CD4-positive, alpha-beta T cell treated with Interleukin-10 for 1 hour (primary cell): Measurements from ENCODE around the gene SPNS2.

Source experiments
- DNase-seq: peaks from one replicate; pipeline ENCODE4 v3.0.0-alpha.2; 2020

SPNS2 gene

DNA sequence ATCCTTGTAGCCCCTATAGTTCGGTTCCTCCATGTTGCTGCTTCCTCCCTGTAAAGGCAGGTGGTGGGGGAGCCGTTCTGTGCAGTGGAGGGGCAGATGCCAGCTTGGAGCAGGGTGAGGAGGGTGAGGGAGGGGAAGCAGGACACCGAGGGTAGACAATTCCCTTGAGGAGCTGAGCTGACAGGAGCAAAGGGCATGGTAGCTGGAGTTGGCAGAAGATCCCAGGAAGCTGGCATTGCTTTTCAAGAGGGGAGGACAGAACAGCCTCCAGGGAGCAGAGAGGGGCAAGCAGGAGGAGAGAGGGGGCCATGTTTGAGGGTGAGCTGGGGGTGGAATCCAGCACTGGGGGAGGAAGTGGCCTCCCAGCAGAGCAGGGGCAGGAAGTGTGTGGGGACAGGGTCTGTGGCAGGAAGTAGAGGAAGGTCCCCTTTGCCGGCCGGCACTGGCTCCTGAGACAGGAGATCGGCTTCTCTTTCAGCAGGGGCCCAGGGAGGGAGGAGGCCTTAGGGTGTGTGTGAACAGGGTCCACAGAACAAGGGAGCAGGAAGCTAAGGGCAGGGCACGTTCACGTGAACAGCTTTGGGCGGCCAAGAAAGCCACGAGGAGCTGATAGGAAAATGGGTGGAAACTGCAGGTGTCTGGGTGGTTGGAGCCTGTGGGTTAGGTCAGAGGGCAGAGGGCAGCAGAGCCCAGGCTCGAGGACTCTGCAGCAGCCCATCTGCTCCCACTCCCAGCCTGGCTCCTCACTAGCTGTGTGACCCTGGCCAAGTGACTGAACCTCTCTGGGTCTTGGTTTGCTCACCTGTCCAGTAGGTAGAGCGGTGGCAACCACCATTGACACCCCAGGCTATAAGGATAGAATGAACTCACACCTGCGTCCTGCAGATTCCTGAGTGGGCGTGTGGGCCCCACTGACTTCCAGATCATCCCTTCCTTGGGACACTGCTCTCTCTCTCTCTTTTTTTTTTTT lies 17.5 kb upstream of the SPNS2 start:
- DNase-seq: peak; percentile 47

- no peak for DNase-seq
Measured at GRCh38 chr17:4482338-4483011, 16.2 kb upstream of the SPNS2 start.

- no peak for DNase-seq
Measured at GRCh38 chr17:4483012-4483840, 15.5 kb upstream of the SPNS2 start.

- peak; percentile 49 for DNase-seq
Measured at GRCh38 chr17:4485676-4486646, 12.7 kb upstream of the SPNS2 start.

DNA sequence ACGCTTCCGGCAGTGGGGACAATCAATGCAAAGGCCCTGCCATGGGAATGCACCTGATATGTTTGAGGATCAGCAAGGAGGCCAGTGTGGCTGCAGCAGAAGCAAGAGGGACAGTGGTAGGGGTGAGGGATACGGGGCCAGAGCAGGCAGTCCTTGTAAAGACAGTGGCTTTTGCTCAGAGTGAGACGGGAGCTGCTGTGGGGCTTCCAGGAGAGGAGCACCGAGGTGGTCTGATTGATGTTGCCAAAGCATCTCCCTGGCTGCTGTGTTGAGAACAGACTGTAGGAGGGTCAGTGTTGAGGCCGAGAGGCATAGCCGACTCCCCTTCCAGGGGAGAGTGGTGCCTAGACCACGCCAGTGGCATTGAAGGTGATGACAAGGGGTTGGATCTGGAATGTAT lies 11.4 kb upstream of the SPNS2 start:
- no peak for DNase-seq

GRCh38 chr17:4487820-4488716 lies 10.6 kb upstream of the SPNS2 start:
- no peak for DNase-seq

GRCh38 chr17:4488989-4489595 lies 9.6 kb upstream of the SPNS2 start:
- DNase-seq: no peak

DNA sequence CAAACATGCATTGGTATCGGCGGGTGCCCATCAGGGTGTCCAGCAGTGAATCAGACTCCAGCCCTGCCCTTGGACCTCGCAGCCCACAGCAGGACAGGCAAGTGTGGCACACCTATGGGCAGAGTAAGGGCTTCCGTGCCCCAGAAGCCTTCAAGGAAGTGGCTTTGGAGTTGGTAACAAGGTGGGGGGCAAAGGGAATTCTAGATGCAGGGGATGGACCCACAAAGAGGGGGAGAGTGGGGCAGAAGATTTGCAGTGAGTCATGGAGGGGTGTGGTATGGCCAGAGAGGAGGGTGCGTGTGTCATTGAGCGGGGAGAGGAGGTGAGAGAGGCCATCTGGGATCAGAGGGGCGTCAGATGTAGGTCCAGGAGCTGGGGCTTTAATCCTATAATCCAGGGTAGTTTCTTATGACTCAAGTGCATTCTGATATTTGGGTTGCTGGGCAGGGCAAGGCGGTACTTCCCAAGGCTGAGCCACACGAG lies 8.5 kb upstream of the SPNS2 start:
- no peak for DNase-seq

DNA sequence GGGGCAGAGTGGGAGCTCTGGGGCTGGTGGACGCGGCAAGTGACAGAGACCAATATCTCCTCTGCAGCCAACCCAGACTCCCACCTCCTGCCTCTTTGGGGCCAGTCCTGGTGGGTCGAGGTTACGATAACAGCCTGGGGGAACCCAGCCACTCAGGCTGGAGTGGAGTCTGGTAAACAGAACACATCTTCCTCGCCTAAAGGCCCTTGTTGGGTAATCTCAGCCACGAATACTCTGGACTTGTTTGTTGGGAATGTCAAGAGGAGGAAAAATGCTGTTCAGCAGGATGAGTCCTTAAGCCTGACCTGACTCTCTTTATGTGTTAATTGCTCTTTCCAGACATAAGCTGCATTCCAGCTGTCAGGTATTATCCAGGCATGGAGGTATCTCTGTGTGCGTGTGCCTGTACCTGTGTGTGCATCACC lies 8.0 kb upstream of the SPNS2 start:
- no peak for DNase-seq

DNA sequence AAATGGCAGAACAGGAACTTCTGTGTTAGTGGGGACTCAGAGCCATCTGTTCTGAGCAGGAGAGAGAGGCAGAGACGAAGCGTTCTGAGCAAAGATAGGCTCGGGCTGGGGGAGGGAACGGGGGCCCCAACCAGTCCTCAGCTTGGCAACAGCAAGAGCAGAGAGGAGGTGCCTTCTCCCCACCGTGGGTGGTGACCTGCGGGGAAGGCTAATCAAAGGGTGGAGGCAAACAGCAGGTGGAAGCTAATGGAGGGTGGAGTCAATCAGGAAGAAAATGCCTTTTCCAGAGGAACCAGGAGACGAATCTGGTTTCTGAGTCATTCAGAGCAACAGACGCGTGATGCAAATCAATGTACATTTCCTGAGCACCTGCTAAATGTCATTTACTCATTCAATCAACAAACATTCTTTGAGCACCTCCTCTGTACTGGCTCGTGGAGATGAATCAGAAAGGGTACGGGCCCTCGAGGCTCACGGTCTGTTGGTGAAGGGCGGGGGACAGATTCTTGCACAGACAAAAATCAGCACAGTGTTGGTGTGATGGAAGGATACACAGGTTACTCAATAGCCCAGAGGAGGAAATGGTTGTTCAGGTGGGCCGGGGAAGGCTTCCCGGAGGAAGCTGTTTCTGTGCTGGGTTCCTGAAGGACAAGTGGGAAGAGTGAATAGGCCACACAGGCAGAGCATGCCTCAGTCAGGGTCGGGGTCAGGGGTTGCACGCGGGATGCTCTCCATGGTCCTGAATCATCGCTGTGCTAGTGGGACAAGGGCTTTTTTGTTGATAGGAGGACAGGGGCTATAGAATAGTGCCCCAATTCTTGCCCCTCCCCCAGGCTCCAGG lies 5.7 kb upstream of the SPNS2 start:
- DNase-seq: no peak

DNA sequence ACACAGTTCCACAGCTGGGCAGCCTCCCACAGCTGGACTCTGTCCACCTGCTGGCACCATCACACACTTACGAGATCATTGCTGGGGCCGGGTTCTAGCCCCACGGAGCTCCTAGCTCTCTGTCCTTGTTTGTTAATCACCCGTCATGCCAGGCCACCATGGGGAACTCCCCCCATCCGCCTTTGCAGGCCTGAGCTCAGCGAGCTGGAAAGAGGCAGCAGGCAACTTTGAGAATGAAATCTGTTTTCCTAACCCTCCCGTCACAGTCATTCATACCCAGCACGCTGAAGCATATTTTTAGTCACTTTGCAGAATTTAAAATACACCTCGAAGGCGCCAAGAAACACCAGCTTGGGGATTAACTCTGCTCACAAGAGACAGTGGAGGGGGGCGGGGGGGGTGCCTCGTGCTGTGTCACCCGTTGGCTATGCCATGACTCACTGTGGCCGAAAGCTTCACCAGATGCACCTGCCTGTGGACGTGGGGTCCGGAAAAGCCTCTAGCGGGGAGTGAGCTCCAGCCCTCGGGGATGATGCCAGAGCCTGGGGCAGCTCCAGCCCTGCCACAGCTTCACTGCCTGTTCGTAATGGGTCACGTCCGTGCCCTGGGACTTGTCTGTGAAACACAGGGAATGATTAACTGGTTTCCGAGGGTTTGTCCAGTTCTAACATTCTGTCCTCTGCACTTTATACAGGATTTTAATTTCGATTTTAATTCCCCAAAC lies 1.4 kb upstream of the SPNS2 start:
- no peak for DNase-seq

DNA sequence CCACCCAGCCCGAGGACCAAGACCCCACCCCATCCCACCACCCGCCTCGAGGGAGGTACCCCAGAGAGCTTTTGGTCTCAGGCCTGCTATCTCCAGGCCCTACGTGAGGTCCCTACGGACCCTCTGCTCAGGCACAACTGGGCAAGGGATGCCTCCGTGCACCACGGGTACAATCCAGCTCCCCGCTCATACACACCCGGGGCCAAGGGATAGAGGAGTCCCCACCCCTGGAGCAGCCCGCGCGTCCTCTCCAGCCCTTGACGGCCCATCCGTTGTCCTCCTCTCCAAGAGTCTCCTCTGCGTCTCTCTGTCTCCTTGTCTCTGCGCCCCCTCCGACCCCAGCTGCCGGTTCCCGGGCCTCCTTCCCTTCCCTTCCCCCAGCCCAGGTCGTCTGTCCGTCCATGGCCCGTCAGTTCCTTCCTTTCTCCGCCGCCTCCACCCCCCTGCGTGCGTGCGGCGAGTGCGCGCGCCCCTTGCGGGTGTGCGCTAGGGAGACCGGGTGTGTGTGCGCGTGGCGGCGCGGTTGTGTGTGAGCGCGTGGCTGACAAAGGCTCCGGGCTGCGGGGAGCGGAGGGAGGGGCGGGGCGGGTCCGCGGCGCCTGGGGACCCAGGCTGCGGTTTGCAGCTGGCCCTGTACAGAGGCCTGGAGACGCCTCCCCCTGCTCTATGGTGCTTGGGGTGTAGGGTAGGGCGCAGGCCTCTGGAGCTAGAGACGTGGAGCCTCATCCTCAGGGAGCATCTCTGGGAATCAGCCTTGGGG lies 930 bp downstream of the SPNS2 start:
- peak; percentile 34 for DNase-seq

DNA sequence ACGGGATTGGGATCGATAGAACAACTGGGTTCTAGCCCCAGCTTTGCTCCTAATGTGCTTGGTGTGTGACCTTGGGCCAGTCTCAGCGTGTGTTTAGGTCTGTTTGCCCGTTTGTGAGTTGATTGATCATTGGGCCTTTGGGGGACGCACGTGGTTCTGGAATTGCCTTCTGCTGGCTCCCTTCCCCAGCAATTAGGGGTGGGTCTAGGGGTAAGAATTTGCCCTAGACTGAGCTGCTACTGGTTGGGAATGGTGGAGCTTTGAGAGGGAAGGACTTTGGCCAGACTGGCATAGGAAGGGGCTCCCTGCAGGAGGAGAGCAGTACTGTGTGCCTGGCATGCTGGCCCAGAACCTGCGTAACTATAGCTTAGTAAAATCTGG lies 1.5 kb downstream of the SPNS2 start:
- no peak for DNase-seq

DNA sequence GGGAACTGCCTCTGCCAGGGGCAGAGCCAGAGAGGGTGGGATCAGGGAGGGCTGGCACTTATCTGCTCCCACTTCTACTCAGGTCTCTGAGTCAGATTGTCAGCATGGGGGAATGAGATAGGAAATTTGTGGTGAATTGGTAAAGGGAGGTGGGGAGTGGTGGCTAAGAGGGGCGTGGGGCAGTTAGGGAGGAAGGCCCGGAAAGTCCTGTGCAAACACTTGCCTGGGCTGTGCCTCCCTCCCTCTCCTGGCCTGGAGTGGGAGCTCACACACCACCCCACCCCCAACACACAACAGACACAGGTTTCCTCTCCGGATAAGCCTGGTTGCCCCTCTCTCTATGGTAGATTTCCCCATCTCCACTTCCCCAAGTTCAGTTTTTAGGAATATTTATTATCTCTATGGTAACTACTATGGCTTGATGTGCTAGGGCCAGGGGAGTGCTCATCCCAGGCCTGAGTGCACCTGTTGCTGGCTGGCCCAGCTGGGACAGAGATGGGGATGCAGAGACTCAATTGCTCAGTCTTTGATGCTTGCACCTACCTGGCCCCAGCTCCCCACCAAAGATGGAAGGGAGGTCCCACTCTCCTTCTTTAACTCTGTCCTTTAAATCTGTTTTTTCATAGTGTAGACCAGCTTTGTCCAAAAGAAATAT lies 2.7 kb downstream of the SPNS2 start:
- DNase-seq: no peak

GRCh38 chr17:4502466-4503154 lies 3.9 kb downstream of the SPNS2 start:
- no peak for DNase-seq

DNA sequence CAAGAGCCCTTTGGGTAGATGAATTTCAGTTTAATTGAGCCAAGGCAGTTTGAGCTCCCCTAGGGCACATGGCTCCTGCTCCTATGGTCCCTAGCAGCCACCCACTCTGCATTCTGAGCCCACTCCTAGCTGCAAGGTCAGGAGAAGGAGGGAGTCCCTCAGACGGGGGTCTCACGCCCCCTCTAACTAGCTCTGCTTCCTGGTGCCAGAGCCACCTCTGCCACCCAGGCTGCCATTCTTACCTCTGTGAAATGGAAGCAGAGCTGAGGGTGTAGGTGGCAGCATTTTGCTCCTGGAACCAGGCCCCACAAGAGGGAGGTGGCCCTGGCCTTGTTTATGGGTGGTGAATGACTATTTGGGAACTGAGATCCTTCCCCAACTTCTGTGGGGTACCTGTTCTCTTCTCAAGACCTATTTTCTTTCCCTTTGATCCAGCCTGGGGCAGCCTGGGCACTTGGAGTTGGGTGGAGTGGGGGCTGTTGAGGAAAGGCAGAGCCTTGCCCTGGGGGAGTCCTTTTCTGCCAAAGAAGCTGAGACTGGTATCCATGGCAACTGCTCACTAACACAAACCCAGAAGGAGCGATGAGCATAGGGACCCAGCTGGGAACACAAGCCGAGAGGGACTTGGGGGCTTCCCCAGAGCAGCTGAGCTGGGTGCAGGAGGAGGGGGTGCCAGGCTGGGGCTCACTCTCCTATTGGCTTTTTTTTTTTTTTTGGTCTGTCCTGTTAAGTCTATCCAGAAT lies 4.8 kb downstream of the SPNS2 start:
- DNase-seq: no peak
